ENCODE measurements around the gene YTHDC1.

Gene YTHDC1

GRCh38 chr4:68326141-68326540 is 23.7 kb downstream of the YTHDC1 start:
- no peaks in the 10 kb centered on the region for H3K4me1 ChIP-seq (ENCODE audit: control insufficient read depth, insufficient read depth, low read length)
- no peaks in the 10 kb centered on the region for H3K9me3 ChIP-seq (ENCODE audit: control insufficient read depth, insufficient read depth, low read depth, low read length)
- H3K36me3 ChIP-seq (ENCODE audit: control insufficient read depth in 2 of 2, insufficient read depth in 1 of 2, low read length in 2 of 2) = peaks cover 14 to 91% of the 10 kb centered on the region in 2 experiments
- ChIA-PET POLR2A (no interaction called here), CTCF (interaction anchor here (0.6 to 1.3 kb wide), 3 partner anchors 50 to 79 kb away, joined by 3 to 6 read pairs (median 4); no protein-coding TSS in a partner anchor)
- H3K27ac ChIP-seq (ENCODE audit: extremely low read depth, low read depth, low read length) = no peak overlapping the region
- TF ChIP-seq ZFP37 (tag by site-specific recombination; IDR thresholded peaks at IDR 0.05) (no peak), YY2 (tag by site-specific recombination; IDR thresholded peaks at IDR 0.05) (no peak), KLF1 (tag by site-specific recombination; IDR thresholded peaks at IDR 0.05) (no peak), MEIS1 (CRISPR knock-in tag; IDR thresholded peaks at IDR 0.05; ENCODE audit: borderline replicate concordance) (no peak), ZNF654 (tag by site-specific recombination; IDR thresholded peaks at IDR 0.05; ENCODE audit: low read depth) (no peak), ZNF335 (tag by site-specific recombination; conservative IDR thresholded peaks at IDR 0.05) (no peak), ZNF501 (tag by site-specific recombination; IDR thresholded peaks at IDR 0.05) (no peak), ZNF174 (tag by site-specific recombination; IDR thresholded peaks at IDR 0.05) (no peak), ZNF561 (tag by site-specific recombination; IDR thresholded peaks at IDR 0.05; ENCODE audit: borderline replicate concordance) (no peak)
- TF ChIP-seq, protein P1, sequence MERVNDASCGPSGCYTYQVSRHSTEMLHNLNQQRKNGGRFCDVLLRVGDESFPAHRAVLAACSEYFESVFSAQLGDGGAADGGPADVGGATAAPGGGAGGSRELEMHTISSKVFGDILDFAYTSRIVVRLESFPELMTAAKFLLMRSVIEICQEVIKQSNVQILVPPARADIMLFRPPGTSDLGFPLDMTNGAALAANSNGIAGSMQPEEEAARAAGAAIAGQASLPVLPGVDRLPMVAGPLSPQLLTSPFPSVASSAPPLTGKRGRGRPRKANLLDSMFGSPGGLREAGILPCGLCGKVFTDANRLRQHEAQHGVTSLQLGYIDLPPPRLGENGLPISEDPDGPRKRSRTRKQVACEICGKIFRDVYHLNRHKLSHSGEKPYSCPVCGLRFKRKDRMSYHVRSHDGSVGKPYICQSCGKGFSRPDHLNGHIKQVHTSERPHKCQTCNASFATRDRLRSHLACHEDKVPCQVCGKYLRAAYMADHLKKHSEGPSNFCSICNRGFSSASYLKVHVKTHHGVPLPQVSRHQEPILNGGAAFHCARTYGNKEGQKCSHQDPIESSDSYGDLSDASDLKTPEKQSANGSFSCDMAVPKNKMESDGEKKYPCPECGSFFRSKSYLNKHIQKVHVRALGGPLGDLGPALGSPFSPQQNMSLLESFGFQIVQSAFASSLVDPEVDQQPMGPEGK (tag by site-specific recombination; IDR thresholded peaks at IDR 0.05) = no peak
- H3K4me3 ChIP-seq (ENCODE audit: low read depth, low read length) = no peak overlapping the region

DNA sequence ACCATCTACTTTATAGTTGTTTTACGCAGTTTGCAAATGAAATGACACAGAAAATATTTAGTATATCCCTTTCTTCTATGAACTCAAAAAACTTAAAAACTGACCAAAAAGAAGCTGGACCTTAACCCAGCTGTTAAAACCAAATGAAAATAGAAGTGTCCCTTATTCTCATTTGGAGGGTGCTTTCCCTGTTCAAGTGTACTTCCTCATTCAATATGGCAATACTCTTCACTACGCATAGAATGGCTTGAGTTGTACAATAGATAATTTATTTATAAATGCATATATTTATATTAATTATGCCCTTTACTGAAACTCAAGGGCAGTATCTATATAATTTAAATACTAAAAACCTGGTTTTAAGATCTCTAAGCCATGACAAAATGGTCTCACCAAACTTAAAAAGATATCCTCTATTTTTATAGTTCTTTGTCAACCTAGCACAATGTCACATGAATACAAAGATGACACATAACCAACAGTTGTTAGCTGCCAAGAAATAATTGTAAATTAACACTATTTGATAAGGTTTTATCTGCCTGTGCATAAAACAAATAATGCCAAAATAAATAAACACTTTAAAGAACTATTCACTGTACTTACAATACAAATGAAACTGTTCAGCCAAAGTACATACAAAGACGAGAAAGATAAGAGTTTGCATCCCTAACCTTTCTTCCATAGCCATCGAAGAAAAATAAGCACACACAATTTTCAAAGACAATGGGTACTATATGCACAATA is 25.2 kb downstream of the YTHDC1 start:
- Histone ChIP-seq H3K27ac (ENCODE audit: extremely low read depth, low read depth, low read length) (no peak overlapping the region), H3K4me1 (ENCODE audit: control insufficient read depth, insufficient read depth, low read length) (no peaks in the 10 kb centered on the region), H3K4me3 (ENCODE audit: low read depth, low read length) (no peak overlapping the region), H3K36me3 (ENCODE audit: control insufficient read depth in 2 of 2, insufficient read depth in 1 of 2, low read length in 2 of 2) (peaks cover 11 to 85% of the 10 kb centered on the region in 2 experiments), H3K9me3 (ENCODE audit: control insufficient read depth, insufficient read depth, low read depth, low read length) (no peaks in the 10 kb centered on the region)
- ChIA-PET POLR2A (no interaction called here), CTCF (no interaction called here)
- no peak for TF ChIP-seq ZSCAN16 (tag by site-specific recombination; IDR thresholded peaks at IDR 0.05)
- TF ChIP-seq ZNF266 (tag by site-specific recombination; IDR thresholded peaks at IDR 0.05; ENCODE audit: low read depth) = no peak
- TF ChIP-seq ZNF707 (tag by site-specific recombination; IDR thresholded peaks at IDR 0.05) = no peak
- TF ChIP-seq ZNF391 (tag by site-specific recombination; IDR thresholded peaks at IDR 0.05; ENCODE audit: borderline replicate concordance, low read depth) = no peak
- TF ChIP-seq REST (tag by site-specific recombination; IDR thresholded peaks at IDR 0.05) = no peak
- no peak for TF ChIP-seq KLF16 (tag by site-specific recombination; IDR thresholded peaks at IDR 0.05)
- no peak for TF ChIP-seq GLI4 (tag by site-specific recombination; IDR thresholded peaks at IDR 0.05)
- TF ChIP-seq SP2 (tag by site-specific recombination; IDR thresholded peaks at IDR 0.05) = no peak
- TF ChIP-seq PRDM10 (tag by site-specific recombination; IDR thresholded peaks at IDR 0.05) = no peak
- TF ChIP-seq WT1 (tag by site-specific recombination; IDR thresholded peaks at IDR 0.05) = no peak
- TF ChIP-seq, protein P2, sequence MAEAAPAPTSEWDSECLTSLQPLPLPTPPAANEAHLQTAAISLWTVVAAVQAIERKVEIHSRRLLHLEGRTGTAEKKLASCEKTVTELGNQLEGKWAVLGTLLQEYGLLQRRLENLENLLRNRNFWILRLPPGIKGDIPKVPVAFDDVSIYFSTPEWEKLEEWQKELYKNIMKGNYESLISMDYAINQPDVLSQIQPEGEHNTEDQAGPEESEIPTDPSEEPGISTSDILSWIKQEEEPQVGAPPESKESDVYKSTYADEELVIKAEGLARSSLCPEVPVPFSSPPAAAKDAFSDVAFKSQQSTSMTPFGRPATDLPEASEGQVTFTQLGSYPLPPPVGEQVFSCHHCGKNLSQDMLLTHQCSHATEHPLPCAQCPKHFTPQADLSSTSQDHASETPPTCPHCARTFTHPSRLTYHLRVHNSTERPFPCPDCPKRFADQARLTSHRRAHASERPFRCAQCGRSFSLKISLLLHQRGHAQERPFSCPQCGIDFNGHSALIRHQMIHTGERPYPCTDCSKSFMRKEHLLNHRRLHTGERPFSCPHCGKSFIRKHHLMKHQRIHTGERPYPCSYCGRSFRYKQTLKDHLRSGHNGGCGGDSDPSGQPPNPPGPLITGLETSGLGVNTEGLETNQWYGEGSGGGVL (tag by site-specific recombination; IDR thresholded peaks at IDR 0.05) = no peak
- no peak for TF ChIP-seq ZBTB44 (tag by site-specific recombination; IDR thresholded peaks at IDR 0.05)
